ENCODE data around the gene GIT2.
A peak's percentile ranks its signal among the peaks of the same experiment; 100 is the strongest.
"Not testable (repeated sequence)": the region's sequence is repeated elsewhere in the genome, so short reads cannot be mapped to it uniquely, and the experiment has no call there.

Gene GIT2

GRCh38 chr12:109899783-109900751 lies 96.1 kb downstream of the GIT2 start, which contains the start of gene TCHP:
TCHP (plus strand) TSS chr12:109900274; CDS start chr12:109903027, 2,753 bp downstream.
- FAIRE-seq (peak; percentile 50), DNase-seq (ENCODE audit: insufficient read length, low spot score) (peak; percentile 81)
- peak; percentile 62 for TF ChIP-seq POLR2A (IDR thresholded peaks at IDR 0.05; ENCODE audit: low read depth, low read length)

DNA sequence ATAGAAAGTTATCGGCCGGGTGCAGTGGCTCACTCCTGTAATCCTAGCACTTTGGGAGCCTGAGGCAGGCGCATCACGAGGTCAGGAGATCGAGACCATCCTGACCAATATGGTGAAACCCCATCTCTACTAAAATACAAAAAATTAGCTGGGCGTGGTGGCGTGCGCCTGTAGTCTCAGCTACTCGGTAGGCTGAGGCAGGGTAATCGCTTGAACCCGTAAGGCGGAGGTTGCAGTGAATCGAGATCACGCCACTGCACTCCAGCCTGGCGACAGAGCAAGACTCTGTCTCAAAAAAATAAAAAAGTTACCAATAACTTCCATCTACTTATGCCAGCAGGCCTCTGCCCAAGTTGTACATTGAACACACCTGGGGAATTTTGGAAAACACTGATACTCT lies 96.8 kb downstream of the GIT2 start:
- not testable (repeated sequence) for FAIRE-seq; DNase-seq (ENCODE audit: insufficient read length, low spot score)

- FAIRE-seq (no peak), DNase-seq (ENCODE audit: insufficient read length, low spot score) (no peak)
- TF ChIP-seq POLR2A (IDR thresholded peaks at IDR 0.05; ENCODE audit: low read depth, low read length) = no peak
Observed at GRCh38 chr12:109897029-109897428, 99.1 kb downstream of the GIT2 start.

GRCh38 chr12:109896188-109896587 lies 100.0 kb downstream of the GIT2 start:
- TF ChIP-seq POLR2A (IDR thresholded peaks at IDR 0.05; ENCODE audit: low read depth, low read length) = no peak
- DNase-seq (ENCODE audit: insufficient read length, low spot score) = no peak
- no peak for FAIRE-seq

DNA sequence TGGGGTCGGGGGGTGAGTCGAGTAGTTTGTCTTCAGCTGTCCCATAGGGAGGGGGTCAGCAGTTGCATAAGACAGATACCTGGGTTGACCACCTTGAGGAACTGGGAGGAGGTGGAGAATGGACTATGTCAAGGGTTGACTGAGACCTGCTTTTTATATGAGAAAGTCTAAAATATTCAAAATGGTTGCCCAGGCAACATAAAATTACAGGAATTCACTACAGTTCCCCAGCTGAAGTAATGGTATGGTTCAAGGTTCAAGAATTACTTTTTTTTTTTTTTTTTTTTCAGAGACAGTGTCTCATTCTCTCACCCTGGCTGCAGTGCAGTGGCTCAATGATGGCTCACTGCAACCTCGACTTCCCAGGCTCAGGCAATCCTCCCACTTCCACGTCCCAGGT lies 101.2 kb downstream of the GIT2 start:
- no peak for FAIRE-seq
- DNase-seq (ENCODE audit: insufficient read length, low spot score) = no peak
- TF ChIP-seq POLR2A (IDR thresholded peaks at IDR 0.05; ENCODE audit: low read depth, low read length) = no peak

GRCh38 chr12:109893261-109893995 lies 102.7 kb downstream of the GIT2 start:
- DNase-seq (ENCODE audit: insufficient read length, low spot score) (no peak), FAIRE-seq (no peak)
- TF ChIP-seq POLR2A (IDR thresholded peaks at IDR 0.05; ENCODE audit: low read depth, low read length) = no peak

GRCh38 chr12:109892748-109893147 lies 103.4 kb downstream of the GIT2 start:
- FAIRE-seq (no peak), DNase-seq (ENCODE audit: insufficient read length, low spot score) (no peak)
- no peak for TF ChIP-seq POLR2A (IDR thresholded peaks at IDR 0.05; ENCODE audit: low read depth, low read length)

DNA sequence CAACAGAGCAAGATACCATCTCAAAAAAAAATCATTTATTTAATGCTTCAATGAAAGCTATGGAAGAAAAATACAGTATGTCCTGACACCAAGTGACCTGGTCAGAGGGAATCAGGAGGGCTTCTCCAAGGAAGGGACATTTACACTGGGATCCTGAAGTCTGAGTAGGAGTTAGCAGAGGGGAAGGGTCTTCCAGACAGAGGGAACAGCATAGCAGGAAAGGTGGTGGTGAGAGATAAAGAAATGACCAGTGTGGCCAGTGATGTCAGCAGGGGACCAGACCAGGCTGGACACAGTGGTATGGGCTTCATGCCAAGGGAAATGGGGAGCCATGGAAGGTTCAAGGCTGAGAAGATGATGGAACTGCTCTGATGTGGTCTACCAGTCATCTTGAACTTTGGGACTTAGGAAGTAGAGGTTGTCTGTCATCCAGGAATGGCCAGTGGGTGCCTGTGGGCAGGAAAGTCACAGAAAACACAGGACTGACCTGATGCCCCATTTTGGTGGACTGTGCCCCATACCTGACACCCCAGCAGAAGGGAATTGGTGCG lies 103.9 kb downstream of the GIT2 start:
- no peak for DNase-seq (ENCODE audit: insufficient read length, low spot score)
- no peak for FAIRE-seq
- TF ChIP-seq POLR2A (IDR thresholded peaks at IDR 0.05; ENCODE audit: low read depth, low read length) = no peak

DNA sequence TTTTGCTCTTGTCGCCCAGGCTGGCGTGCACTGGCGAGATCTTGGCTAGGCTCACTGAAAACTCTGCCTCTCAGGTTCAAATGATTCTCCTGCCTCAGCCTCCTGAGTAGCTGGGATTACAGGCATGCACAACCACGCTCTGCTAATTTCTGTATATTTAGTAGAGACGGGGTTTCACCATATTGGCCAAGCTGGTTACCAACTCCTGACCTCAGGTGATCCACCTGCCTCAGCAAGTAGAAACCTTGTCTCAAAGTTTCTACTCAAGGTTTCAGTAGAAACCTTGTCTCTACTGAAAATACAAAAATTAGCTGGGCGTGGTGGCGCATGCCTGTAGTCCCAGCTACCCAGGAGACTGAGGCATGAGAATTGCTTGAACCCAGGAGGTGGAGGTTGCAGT lies 104.4 kb downstream of the GIT2 start:
- FAIRE-seq; DNase-seq (ENCODE audit: insufficient read length, low spot score): not testable (repeated sequence)

DNA sequence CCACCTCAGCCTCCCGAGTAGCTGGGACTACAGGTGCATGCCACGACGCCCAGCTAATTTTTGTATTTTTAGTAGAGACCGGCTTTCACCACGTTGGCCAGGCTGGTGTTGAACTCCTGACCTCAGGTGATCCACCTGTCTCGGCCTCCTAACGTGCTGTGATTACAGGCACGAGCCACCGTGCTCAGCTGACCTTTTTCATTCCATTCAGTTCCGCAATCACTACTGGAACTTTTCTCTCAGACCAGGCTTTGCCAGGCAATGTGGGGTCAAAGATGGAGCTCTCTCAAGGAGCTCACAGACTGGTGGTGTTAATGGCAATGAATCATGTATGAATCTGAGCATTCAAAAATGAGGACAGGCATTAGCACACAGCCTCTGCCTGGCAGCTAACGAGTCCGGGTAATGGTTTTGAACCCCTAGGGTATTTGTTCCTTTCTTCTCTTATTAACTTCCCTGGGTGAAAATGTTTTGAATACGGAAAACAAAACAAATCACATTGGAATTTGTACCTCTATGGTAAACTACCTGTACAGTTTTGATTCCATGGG lies 105.5 kb downstream of the GIT2 start:
- DNase-seq (ENCODE audit: insufficient read length, low spot score) = no peak
- FAIRE-seq = no peak
- TF ChIP-seq POLR2A (IDR thresholded peaks at IDR 0.05; ENCODE audit: low read depth, low read length) = no peak

DNA sequence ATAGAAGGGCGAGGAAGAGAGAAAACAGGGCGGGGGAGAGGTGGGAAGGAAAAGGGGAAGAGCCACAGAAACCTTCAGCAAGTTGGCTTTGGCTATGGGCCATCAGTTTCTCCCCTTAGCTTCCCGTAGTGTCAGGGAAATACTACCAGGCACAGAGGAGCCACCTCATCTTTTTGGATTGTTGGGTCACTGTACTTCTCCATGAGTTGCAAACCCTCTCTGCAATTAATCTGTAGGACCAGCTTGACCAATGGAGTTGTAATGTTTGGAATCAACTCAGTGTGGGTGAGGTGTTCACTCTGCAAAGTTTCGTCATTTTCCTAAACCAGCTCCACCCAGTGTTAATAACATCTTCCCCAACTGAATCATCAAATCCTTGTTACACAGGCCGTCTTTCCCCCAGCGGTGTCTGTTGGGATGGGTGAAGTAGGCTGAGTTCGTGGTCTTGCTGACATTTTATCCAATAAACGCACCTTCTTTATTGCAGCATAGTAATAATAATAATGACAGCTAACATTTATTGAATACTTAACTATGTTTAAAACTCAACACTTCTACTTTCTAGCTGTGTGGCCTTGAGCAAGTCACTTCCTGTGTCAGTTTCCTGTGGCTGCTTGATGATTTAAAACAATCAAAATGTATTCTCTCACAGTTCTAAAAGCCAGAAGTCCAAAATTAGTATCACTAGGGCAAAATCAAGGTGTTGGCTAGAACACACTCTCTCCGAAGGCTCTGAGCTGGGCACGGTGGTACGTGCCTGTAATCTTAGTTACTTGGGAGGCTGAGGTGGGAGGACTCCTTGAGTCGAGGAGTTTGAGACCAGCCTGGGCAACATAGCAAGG lies 107.8 kb downstream of the GIT2 start:
- FAIRE-seq (peak; percentile 89), DNase-seq (ENCODE audit: insufficient read length, low spot score) (peak; percentile 78)
- TF ChIP-seq POLR2A (IDR thresholded peaks at IDR 0.05; ENCODE audit: low read depth, low read length) = no peak

- no peak for FAIRE-seq
- no peak for TF ChIP-seq POLR2A (IDR thresholded peaks at IDR 0.05; ENCODE audit: low read depth, low read length)
Observed at GRCh38 chr12:109885616-109886015, 110.6 kb downstream of the GIT2 start.

GRCh38 chr12:109883461-109883860 lies 112.7 kb downstream of the GIT2 start:
- TF ChIP-seq POLR2A (IDR thresholded peaks at IDR 0.05; ENCODE audit: low read depth, low read length) = no peak
- FAIRE-seq = no peak
- no peak for DNase-seq (ENCODE audit: insufficient read length, low spot score)

More at GRCh38 chr12:109885616-109886015, 110.6 kb downstream of the GIT2 start:
- DNase-seq (ENCODE audit: insufficient read length, low spot score) = no peak
